Kasumi-1 (cell line): ENCODE results near the gene CCDC190.
"Not testable (repeated sequence)": the region's sequence is repeated elsewhere in the genome, so short reads cannot be mapped to it uniquely, and the experiment has no call there.

ENCODE experiments used
- DNase-seq, 2 experiments: peaks; one replicate each; lab custom pipeline; 2025; lab: John Stamatoyannopoulos, UW

CCDC190 gene

DNA sequence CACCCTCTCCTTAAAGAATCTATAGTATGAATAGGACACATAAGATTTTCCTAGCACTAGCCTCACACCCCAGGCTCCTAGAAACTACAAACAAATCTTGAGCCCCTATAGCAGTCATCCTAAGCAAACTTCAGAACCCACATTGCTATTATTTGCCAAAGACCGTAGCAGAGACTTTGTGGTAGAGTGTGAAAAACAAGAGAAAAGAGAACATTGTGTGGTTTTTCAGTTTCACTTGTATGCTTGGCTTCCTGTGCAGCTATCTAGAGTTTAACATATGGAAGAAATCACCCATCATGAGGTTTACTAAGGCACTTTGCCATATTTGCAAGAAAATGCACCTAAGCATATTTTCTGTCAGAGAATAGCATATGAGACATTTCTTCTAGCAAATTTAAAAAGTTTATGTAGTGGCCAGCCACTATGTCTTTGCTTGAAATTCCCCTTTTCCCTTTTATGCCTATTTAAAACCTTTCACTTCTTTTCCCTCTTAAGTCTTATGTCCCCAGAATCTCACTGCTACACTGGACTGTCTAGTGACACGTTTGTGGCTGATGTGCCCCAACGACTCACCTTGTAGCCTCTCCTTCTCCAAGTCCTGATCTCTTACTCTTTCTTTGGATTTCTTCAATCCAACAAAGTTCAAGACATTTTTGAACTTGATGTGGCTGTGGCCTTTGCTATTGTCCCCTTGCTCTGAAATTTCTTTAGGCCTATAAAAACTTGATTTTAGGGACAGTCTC is 25.6 kb downstream of the CCDC190 start:
- DNase-seq, result no peak

DNA sequence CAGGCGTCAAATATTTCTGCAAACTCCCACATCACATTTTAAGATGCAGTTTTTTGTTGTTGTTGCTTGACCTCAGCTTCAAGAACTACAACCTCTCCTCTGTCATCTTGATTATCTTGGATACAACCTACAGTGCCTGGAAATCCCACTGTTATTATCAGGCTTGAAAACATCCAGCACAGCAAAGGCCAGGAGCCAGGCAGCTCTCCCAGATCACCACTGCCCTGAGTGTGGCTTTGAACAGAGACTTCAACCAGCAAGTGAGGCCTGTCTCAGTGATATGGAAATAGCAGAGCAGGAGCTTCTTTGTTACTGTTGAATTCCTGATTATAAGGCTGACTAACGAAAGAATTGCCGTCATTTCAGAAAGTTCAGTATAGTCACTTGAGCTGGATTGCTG is 28.5 kb downstream of the CCDC190 start:
- no peak for DNase-seq

DNA sequence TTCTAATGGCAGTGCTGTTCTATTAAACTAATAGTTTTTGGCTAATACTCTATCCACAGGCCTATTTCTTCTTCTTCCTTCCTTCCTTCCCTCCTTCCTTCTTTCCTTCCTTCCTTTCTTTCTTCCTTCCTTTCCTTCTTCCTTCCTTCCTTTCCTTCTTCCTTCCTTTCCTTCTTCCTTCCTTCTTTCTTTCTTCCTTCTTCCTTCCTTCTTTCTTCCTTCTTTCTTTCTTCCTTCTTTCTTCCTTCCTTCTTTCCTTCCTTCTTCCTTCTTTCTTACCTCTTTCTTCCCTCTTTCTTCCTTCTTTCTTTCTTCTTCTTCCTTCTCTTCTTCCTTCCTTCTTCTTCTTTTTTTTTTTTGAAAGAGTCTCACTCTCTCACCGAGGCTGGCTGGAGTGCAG is 31.7 kb downstream of the CCDC190 start:
- no peak for DNase-seq

DNA sequence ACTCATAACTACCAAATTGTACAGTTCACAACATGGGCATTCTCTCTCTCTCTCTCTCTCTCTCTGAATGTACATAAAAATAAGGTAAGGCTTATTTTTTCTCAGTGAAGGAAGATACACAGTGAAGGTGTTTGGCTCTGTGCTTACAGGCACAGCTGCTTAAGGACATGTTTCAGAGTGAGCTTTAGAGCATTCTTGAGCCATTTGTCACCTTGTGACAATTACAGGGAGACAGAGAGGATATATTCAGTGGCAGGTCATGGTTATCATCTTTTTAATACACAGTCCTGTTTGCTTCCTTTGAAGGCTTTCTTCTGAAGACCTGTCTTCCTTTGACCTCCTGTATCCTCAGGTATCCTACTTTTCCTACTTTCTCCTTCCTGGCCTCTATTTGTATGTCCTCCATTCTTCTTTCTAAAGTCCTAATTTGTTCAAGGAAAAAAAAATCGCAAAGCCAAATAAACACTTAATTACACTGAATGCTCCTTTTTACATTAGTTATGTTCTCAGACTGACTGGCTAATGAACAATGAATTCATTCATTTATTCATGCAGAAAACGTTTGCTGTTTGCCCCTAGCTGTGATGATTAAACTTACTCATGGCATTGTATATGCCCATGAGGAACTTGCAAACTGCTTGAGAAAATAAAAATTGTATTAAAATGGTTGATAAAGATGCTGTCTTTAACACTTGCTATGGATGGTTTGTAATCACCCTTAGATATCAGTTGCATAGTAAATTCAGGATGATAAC is 37.0 kb downstream of the CCDC190 start:
- no peak for DNase-seq

DNA sequence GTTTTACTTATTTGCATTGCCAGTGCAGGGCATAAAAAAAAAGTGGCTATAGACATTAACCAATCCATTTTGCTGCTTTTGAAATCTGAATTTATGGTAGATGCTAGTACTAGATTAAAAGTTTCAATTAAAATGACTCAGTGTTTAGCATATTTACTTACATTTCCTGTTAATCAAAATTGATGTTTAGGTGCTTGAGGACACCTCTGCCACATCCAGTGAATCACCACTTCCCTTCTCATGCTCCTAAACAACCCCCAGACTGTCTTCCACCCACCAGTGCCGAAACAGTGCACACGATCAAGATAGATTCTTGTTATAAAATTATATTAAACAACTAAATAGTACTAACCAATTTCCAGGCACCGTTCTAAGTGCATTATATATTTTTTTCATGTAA is 37.7 kb downstream of the CCDC190 start:
- no peak for DNase-seq

DNA sequence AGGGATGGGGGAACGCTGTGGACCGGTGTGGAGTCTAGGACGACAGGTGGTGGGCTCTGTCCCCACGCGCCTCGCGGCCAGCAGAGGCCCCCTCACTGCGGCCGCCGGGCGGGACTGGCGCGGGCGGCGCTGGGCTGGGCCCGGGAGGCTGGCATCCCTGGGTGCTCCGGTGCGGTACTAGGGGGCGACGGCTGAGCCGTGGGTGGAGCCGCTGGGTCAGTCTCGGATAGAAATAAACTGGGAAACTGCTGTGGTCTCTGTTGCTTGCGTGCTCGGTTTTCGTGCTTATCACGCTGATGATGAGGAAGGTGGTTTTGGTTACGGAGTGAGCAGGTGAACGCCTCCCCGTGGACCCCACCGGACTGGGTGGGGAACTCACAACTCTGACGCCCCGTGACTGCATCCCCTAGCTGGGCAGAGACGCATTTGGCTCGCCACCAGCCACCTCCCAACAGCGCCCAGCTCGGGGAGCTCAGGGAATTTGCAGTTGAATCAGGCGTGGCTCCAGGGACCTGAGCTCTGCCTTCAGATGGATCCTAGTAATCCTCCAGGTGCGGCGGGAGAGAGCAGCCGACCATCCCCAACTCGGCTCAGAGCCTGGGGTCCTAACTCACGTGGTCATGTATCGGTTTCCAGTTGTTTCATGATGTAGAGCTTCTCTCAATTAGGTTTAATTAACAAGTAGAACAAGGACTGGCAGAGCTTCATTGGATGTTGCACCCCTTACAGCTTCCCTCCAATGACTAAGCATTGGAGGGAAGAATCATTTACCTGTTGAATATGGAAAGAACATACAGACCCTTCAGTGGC is 38.4 kb downstream of the CCDC190 start:
- no peak for DNase-seq

DNA sequence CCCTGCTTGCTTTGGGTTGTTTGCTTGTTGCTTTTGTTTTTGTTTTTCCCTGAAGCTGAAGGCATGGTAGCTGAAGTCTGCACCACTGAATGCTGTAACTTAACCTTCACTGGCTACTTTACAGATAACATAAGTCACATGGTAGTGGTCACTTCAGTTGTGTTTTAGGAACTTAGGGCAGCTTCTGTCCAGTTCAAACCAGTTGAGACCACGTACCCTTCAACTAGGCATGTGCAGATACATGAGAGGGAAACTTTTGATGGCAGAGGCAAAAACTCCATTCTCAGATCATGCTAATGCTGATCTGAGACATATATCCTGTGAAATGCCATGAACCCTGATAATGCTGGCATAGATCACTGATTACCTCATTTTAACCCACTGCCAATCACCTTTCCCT is 42.3 kb downstream of the CCDC190 start:
- DNase-seq, result not testable (repeated sequence)

DNA sequence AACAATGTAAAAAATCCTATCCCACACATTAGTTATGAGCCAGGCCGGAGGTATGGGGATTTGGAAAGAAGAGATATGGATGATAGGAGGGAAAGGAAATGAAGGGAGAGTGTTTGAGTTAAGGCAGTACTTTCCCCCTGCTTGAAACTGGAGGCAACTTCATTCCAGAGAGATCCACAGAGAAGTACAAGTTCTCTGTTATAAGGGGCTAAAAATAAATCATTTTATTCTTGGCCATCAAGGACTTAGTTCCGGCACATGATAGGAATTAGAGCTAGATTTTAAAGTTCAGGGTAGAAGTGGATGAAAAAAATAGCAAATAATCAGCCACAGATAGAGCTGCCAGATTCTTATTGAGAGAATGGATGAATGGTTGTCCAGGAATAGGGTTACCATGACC is 42.8 kb downstream of the CCDC190 start:
- DNase-seq, result not testable (repeated sequence)

DNA sequence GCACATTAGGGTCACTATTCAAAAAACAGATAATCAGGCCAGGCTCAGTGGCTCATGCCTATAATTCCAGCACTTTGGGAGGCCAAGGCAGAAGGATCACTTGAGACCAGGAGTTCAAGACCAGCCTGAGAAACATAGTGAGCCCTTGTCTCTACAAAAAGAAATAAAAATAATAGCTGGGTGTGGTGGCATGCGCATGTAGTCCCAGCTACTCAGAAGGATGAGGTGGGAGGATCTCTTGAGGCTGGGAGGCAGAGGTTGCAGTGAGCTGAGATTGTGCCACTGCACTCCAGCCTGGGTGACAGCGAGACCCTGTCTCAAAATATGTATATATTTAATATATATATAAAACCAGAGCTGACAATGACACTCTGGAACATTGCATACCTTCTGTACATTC is 48.6 kb downstream of the CCDC190 start:
- DNase-seq, result not testable (repeated sequence)

DNA sequence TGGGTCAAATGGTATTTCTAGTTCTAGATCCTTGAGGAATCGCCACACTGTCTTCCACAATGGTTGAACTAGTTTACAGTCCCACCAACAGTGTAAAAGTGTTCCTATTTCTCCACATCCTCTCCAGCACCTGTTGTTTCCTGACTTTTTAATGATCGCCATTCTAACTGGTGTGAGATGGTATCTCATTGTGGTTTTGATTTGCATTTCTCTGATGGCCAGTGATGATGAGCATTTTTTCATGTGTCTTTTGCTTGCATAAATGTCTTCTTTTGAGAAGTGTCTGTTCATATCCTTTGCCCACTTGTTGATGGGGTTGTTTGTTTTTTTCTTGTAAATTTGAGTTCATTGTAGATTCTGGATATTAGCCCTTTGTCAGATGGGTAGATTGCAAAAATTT is 53.5 kb downstream of the CCDC190 start:
- not testable (repeated sequence) for DNase-seq
